ENCODE results near the gene TATDN2. TPM values are rescaled to one million over a fixed set of nuclear protein-coding genes. Genes with fewer than 3 reads are reported as not detected.

Gene TATDN2
- polyA plus RNA-seq, 3 donors, result 12.3 to 18.2 (median 17.5) TPM

DNA sequence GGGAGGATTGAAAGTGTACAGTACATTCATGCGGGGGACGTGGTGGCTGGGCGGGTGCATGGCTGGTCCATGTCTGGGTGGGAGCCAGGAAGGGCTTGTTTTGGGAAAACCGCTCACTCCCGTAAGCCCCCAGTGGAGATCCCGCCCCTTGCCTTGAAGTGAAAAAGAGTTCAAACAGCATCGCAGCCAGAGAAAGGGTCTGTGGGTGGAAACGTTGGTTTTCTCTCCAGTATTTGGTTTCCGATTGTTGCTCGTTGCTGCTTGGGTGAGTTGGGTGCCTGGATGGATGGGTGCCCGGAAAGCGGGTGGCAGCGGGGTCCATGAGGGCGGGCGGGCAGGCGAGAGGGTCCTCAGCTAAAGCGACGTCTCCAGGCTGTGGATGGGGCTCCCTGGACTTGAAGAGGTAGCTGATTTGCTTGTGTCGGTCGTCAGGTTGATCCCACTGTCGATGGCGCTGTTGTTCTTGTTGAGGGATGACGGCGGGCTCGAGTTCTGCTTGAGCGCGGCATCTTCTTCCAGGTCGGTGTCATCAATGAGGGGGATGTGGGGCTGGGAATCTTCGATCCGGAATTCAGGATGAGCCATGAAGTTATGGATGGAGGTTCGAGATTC, 80.3 kb downstream of the TATDN2 start:
- WGBS, 3 donors, result 28 to 49% (median 39%) methylated on average over 31 of the region's 31 CpGs

DNA sequence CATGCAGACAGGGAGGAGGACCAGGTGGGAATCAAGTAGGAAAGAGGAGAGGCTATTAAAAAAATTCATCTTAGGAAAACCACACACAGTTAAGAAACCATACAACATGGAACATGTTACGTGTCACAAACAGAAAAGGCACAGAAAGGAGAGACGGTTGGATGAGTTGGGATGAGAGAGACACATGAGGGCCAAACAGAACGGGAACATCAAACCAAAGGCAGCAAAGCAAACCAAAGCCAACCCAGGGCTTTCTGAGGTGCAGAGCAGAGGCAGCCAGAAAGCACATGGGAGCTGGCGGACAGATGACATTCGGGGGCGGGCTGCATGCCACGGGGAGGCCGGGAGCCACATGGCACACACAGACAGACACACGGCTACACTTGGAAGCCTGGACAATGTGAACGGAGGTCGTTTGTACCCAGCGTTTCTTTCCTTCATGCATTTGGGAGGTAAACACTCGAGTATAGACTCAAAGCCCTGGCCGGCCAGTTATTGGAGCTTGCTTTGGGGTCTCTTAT, 81.3 kb downstream of the TATDN2 start:
- H3K27ac ChIP-seq (ENCODE audit: low read depth, low read length), result no peak overlapping the region
- 66 to 84% (median 78%) methylated on average over 14 of the region's 14 CpGs for WGBS, 3 donors

More for the DNA sequence above, 80.3 kb downstream of the TATDN2 start:
- no peak overlapping the region for H3K27ac ChIP-seq (ENCODE audit: low read depth, low read length)

DNA sequence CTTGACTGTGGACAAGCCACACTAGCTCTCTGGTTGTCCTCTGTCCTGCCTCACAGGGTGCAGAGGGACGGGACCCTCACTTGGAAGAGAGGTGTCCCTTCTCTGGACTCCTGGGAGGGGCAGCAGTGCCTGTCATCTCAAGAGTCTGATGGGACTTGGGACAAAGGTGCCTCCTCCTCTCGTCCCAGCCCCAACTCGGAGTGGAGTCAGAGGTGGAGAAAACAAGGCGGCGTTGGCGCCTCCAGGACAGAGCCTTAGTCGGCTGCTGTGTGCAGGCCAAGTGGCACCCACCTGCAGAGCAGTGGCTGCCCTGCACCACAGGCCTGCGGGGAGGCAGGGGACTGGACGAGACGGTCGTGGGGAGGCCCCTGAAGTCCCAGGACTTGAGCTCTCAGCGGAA, 82.1 kb downstream of the TATDN2 start:
- no peak overlapping the region for H3K27ac ChIP-seq (ENCODE audit: low read depth, low read length)
- WGBS, 3 donors, result 63 to 84% (median 82%) methylated on average over 12 of the region's 12 CpGs

Other genes with a start within 250 kb of the TATDN2 start
- 1 to 10 TPM in 2 of 3 donors, under 1 TPM in 1; 0.45 to 1.7 (median 1.3) TPM for gene FANCD2, start 222.0 kb upstream of the TATDN2 start, polyA plus RNA-seq
- not detected for gene FANCD2OS, start 140.2 kb upstream of the TATDN2 start, polyA plus RNA-seq
- gene BRK1, start 132.8 kb upstream of the TATDN2 start, polyA plus RNA-seq, result 100 to 1,000 TPM in 2 of 3 donors, 10 to 100 TPM in 1; 80.1 to 293 (median 194) TPM
- gene VHL, start 106.7 kb upstream of the TATDN2 start, polyA plus RNA-seq, result 10 to 100 TPM; 12.4 to 32.5 (median 17.5) TPM
- gene IRAK2, start 83.5 kb upstream of the TATDN2 start, polyA plus RNA-seq, result 10 to 100 TPM in 1 of 3 donors, 1 to 10 TPM in 1, under 1 TPM in 1; 0.67 to 10.4 (median 2.6) TPM
- 10 to 100 TPM in 1 of 3 donors, 1 to 10 TPM in 1, under 1 TPM in 1; 0.45 to 47.6 (median 6.2) TPM for gene GHRL, start 44.5 kb downstream of the TATDN2 start, polyA plus RNA-seq
- 100 to 1,000 TPM in 1 of 3 donors, 10 to 100 TPM in 2; 75.8 to 102 (median 92.3) TPM for gene SEC13, start 72.7 kb downstream of the TATDN2 start, polyA plus RNA-seq